ENCODE data around the gene BAIAP2.

The BAIAP2 gene

GRCh38 chr17:81036197-81036941, 1.4 kb downstream of the BAIAP2 start:
- DNase-seq, result peak in 1 of 56 donors; percentile 45

- peak in 10 of 56 donors; percentile 24 to 60 (median 42) for DNase-seq
These were observed 2.3 kb downstream of the BAIAP2 start for GRCh38 chr17:81037026-81037797.

GRCh38 chr17:81037798-81038733, 3.1 kb downstream of the BAIAP2 start:
- DNase-seq, result peak in 2 of 56 donors; percentile 37 to 38

GRCh38 chr17:81039096-81039495, 4.1 kb downstream of the BAIAP2 start:
- no peak for DNase-seq

GRCh38 chr17:81039854-81040758, 5.2 kb downstream of the BAIAP2 start:
- peak in 9 of 56 donors; percentile 22 to 64 (median 38) for DNase-seq

- DNase-seq, result no peak
These were observed 5.9 kb downstream of the BAIAP2 start for GRCh38 chr17:81040791-81041337.

- no peak for DNase-seq
These were observed 7.7 kb downstream of the BAIAP2 start for GRCh38 chr17:81042606-81043005.

- DNase-seq, result no peak
These were observed 8.4 kb downstream of the BAIAP2 start for GRCh38 chr17:81043319-81043724.

- DNase-seq, result no peak
These were observed 8.9 kb downstream of the BAIAP2 start for GRCh38 chr17:81043725-81044427.

- no peak for DNase-seq
These were observed 9.4 kb downstream of the BAIAP2 start for GRCh38 chr17:81044428-81044763.

- peak in 15 of 56 donors; percentile 10 to 69 (median 33) for DNase-seq
These were observed 10.0 kb downstream of the BAIAP2 start for GRCh38 chr17:81044764-81045589.

GRCh38 chr17:81045590-81046095, 10.7 kb downstream of the BAIAP2 start:
- no peak for DNase-seq

- DNase-seq, result no peak
These were observed 11.3 kb downstream of the BAIAP2 start for GRCh38 chr17:81046132-81046769.

- DNase-seq, result no peak
These were observed 11.9 kb downstream of the BAIAP2 start for GRCh38 chr17:81046770-81047359.

- no peak for DNase-seq
These were observed 13.9 kb downstream of the BAIAP2 start for GRCh38 chr17:81048827-81049371.

- DNase-seq, result no peak
These were observed 14.5 kb downstream of the BAIAP2 start for GRCh38 chr17:81049372-81049911.
